ENCODE data around the gene PPM1L. TPM values are rescaled to one million over a fixed set of nuclear protein-coding genes. Genes with fewer than 3 reads are reported as not detected.

PPM1L gene
- total RNA-seq, 1 experiment from 2014 or later: 7.3 TPM

GRCh38 chr3:160981217-160981938 is 225.3 kb downstream of the PPM1L start:
- WGBS (ENCODE audit: extremely low coverage, insufficient read length, low lambda C conversion rate): no CpG with 5 or more reads among the region's 3 CpGs
- peaks cover 10 to 27% of the 10 kb centered on the region in 2 experiments for H3K9me3 Mint-ChIP-seq
- H3K36me3 Mint-ChIP-seq (ENCODE audit: insufficient read depth in 1 of 3, low read depth in 3 of 3): peaks cover 8 to 16% (median 16%) of the 10 kb centered on the region in 3 experiments
- H3K4me1 Mint-ChIP-seq: peaks cover 12% of the 10 kb centered on the region in 2 experiments; a peak in 3 of 4 replicates
- Histone ChIP-seq H3K14ac (ENCODE audit: insufficient read depth, low read length) (no peak overlapping the region), H3K4me2 (ENCODE audit: insufficient read depth, insufficient read length, low read length) (no peak overlapping the region), H2BK20ac (ENCODE audit: low read depth, low read length, poor library complexity, severe bottlenecking) (no peak overlapping the region), H2BK15ac (ENCODE audit: low read depth, low read length) (no peak overlapping the region), H4K8ac (replicated peaks; ENCODE audit: insufficient read length, low read depth, low read length) (no peak overlapping the region), H3K79me1 (ENCODE audit: insufficient read depth, low read depth, low read length, poor library complexity, severe bottlenecking) (no peaks in the 10 kb centered on the region), H3K27ac (ENCODE audit: insufficient read length, low read depth, low read length) (no peak overlapping the region), H3K23ac (ENCODE audit: insufficient read length, low read depth, low read length) (no peak overlapping the region), H3K79me2 (ENCODE audit: insufficient read depth, low read length) (no peaks in the 10 kb centered on the region), H2AFZ (ENCODE audit: low read length) (no peak overlapping the region), H3K4ac (ENCODE audit: low read depth, low read length) (no peak overlapping the region), H4K91ac (ENCODE audit: insufficient read length, low read depth, low read length) (no peak overlapping the region), H3K18ac (ENCODE audit: insufficient read length, low read depth, low read length) (no peak overlapping the region), H4K5ac (ENCODE audit: insufficient read length, low read depth, low read length) (no peak overlapping the region), H2AK5ac (ENCODE audit: insufficient read length, low read length) (no peak overlapping the region), H3T11ph (ENCODE audit: low read length) (no peak overlapping the region), H3K27me3 (ENCODE audit: insufficient read depth, low read length) (no peaks in the 10 kb centered on the region), H3K23me2 (ENCODE audit: insufficient read length, low read depth, low read length, poor library complexity, severe bottlenecking) (no peaks in the 10 kb centered on the region), H2BK5ac (ENCODE audit: insufficient read length, low read length) (no peak overlapping the region), H3K4me1 (ENCODE audit: insufficient read depth, low read length) (no peaks in the 10 kb centered on the region), H3K9me3 (ENCODE audit: control insufficient read depth, low read depth, low read length) (no peaks in the 10 kb centered on the region), H3K56ac (ENCODE audit: insufficient read length, low read depth, low read length) (no peak overlapping the region), H2BK12ac (ENCODE audit: insufficient read length, low read depth, low read length) (no peak overlapping the region), H4K20me1 (ENCODE audit: control insufficient read depth, insufficient read depth, insufficient read length) (no peaks in the 10 kb centered on the region), H3K9ac (ENCODE audit: extremely low read depth, insufficient read length, low read length) (no peak overlapping the region), H2BK120ac (ENCODE audit: low read depth, low read length, poor library complexity, severe bottlenecking) (no peak overlapping the region)
- no peaks in the 10 kb centered on the region for H3K27me3 Mint-ChIP-seq (ENCODE audit: low read depth)
- no peak overlapping the region; a peak in 1 of 7 replicates for H3K27ac Mint-ChIP-seq
- DNase-seq: no peak
- no peak overlapping the region for H3K4me3 Mint-ChIP-seq
- no peak for TF ChIP-seq CTCF (conservative IDR thresholded peaks at IDR 0.05)
